Uterus (tissue), 2 donors: ENCODE data around the gene MTMR6.

Experiments
- CTCF ChIP-seq, 4 experiments: fragments of 200-600 bp in 2 of 4; fragments of 450-650 bp in 2 of 4; sonication (generic) in 2 of 4; IDR thresholded peaks; one replicate each; pipeline ENCODE4 v1.5.1; 2016 to 2019; ENCODE audit warnings: antibody characterized with exemption in 4 of 4, mild to moderate bottlenecking in 2 of 4, moderate library complexity in 1 of 4
- POLR2A ChIP-seq, 2 donors: fragments of 450-650 bp; IDR thresholded peaks; one replicate each; pipeline ENCODE4 v1.6.1; 2016; ENCODE audit warnings: antibody characterized with exemption in 2 of 2, mild to moderate bottlenecking in 1 of 2, moderate library complexity in 1 of 2

GRCh38 chr13:25203127-25203740 is 84.1 kb downstream of the MTMR6 start:
- TF ChIP-seq CTCF (IDR thresholded peaks at IDR 0.05): no peak
- no peak for TF ChIP-seq POLR2A (IDR thresholded peaks at IDR 0.05)
